A673 (cell line): ENCODE data around the gene PATJ. TPM values are rescaled to one million over a fixed set of nuclear protein-coding genes. Genes with fewer than 3 reads are reported as not detected.
"Not testable (repeated sequence)": the region's sequence is repeated elsewhere in the genome, so short reads cannot be mapped to it uniquely, and the experiment has no call there.

ENCODE experiments used
- BruUV-seq: library from RNA; stranded (reverse); fragments of 400-500 nt; replicated peaks from 2 replicates; lab custom pipeline; 2021; lab: Mats Ljungman, UMichigan
- CTCF ChIA-PET: fragments of 300-600 bp; sonication (Branson Sonifier 250); formaldehyde crosslinking; loops from one replicate; lab custom pipeline; 2022; ENCODE audit warnings: antibody characterized with exemption; lab: Charles Lee
- POLR2A ChIA-PET: fragments of 300-600 bp; sonication (Branson Sonifier 250); formaldehyde crosslinking; loops from one replicate; lab custom pipeline; 2022; ENCODE audit warnings: antibody characterized with exemption; ENCODE audit not compliant: low non-redundant PET; lab: Charles Lee
- DNase-seq: peaks from one replicate; pipeline ENCODE4 v3.0.0-alpha.2; 2015; ENCODE audit warnings: low spot score
- H3K27ac ChIP-seq: fragments of 200-600 bp; sonication (generic); 2 replicates; pipeline ENCODE4 v1.5.1; 2016; ENCODE audit warnings: mixed run types, low read depth, mild to moderate bottlenecking, mixed read lengths, antibody characterized with exemption, low read length; ENCODE audit not compliant: poor library complexity, severe bottlenecking
- H3K27me3 ChIP-seq: fragments of 200-600 bp; sonication (generic); replicated peaks from 2 replicates; pipeline ENCODE4 v1.6.1; 2017; ENCODE audit warnings: mixed run types, low read depth, mild to moderate bottlenecking, mixed read lengths, antibody characterized with exemption, low read length; ENCODE audit not compliant: insufficient read depth, poor library complexity
- H3K36me3 ChIP-seq: fragments of 200-600 bp; sonication (generic); 2 replicates; pipeline ENCODE4 v1.6.1; 2016; ENCODE audit warnings: mixed run types, mild to moderate bottlenecking, mixed read lengths, antibody characterized with exemption, low read length; ENCODE audit not compliant: insufficient read depth, poor library complexity, severe bottlenecking
- H3K4me1 ChIP-seq: fragments of 200-600 bp; sonication (generic); 2 replicates; pipeline ENCODE4 v1.6.1; 2017; ENCODE audit warnings: mixed run types, mild to moderate bottlenecking, mixed read lengths, antibody characterized with exemption, low read length; ENCODE audit not compliant: insufficient read depth, poor library complexity, severe bottlenecking
- H3K4me3 ChIP-seq: fragments of 200-600 bp; sonication (generic); 2 replicates; pipeline ENCODE4 v1.5.1; 2016; ENCODE audit warnings: low read depth, mixed run types, mild to moderate bottlenecking, mixed read lengths, low read length; ENCODE audit not compliant: poor library complexity, severe bottlenecking
- H3K9me3 ChIP-seq: fragments of 200-600 bp; sonication (generic); 2 replicates; pipeline ENCODE4 v1.6.1; 2016; ENCODE audit warnings: mixed run types, low read depth, mild to moderate bottlenecking, mixed read lengths, antibody characterized with exemption, low read length; ENCODE audit not compliant: poor library complexity, severe bottlenecking
- EZH2 ChIP-seq: fragments of 200-600 bp; sonication (generic); IDR thresholded peaks from 2 replicates; pipeline ENCODE4 v1.6.1; 2017; ENCODE audit warnings: borderline replicate concordance, low read depth, mild to moderate bottlenecking, mixed read lengths, antibody characterized with exemption, low read length; ENCODE audit not compliant: poor library complexity, severe bottlenecking
- intact Hi-C: fragments of 100-400 bp; cut with micrococcal nuclease; formaldehyde crosslinking; loops from one replicate; pipeline ENCODE4 v1.10.0; 2022; ENCODE audit not compliant: unreplicated experiment
- total RNA-seq: library from RNA; stranded (reverse); gene quantifications from 2 replicates; pipeline ENCODE4 v1.2.3, GENCODE V29; 2021
- TF ChIP-seq, protein P1 (sequence below): fragments of 300-800, 200-600 bp; sonication (generic); conservative IDR thresholded peaks from 2 replicates; pipeline ENCODE4 v1.5.1; 2017; ENCODE audit warnings: low read depth, mild to moderate bottlenecking, antibody characterized with exemption, low read length, moderate library complexity, mixed read lengths

Gene PATJ
- total RNA-seq, 1 experiment from 2014 or later: 6.6 TPM

- TF ChIP-seq, protein P1, sequence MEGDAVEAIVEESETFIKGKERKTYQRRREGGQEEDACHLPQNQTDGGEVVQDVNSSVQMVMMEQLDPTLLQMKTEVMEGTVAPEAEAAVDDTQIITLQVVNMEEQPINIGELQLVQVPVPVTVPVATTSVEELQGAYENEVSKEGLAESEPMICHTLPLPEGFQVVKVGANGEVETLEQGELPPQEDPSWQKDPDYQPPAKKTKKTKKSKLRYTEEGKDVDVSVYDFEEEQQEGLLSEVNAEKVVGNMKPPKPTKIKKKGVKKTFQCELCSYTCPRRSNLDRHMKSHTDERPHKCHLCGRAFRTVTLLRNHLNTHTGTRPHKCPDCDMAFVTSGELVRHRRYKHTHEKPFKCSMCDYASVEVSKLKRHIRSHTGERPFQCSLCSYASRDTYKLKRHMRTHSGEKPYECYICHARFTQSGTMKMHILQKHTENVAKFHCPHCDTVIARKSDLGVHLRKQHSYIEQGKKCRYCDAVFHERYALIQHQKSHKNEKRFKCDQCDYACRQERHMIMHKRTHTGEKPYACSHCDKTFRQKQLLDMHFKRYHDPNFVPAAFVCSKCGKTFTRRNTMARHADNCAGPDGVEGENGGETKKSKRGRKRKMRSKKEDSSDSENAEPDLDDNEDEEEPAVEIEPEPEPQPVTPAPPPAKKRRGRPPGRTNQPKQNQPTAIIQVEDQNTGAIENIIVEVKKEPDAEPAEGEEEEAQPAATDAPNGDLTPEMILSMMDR: no peak
- TF ChIP-seq EZH2: no peak
- Histone ChIP-seq H3K4me3 (no peak overlapping the region), H3K9me3 (no peaks in the 10 kb centered on the region), H3K36me3 (no peaks in the 10 kb centered on the region), H3K4me1 (no peaks in the 10 kb centered on the region), H3K27ac (no peak overlapping the region), H3K27me3 (no peaks in the 10 kb centered on the region)
- BruUV-seq: no TSS peak
- POLR2A ChIA-PET: no interaction called here
- intact Hi-C loops: no loop called here
- CTCF ChIA-PET: no interaction called here
- no peak for DNase-seq
Observed at GRCh38 chr1:61887931-61888564, 145.8 kb downstream of the PATJ start.

GRCh38 chr1:61888808-61889207 lies 146.5 kb downstream of the PATJ start:
- Histone ChIP-seq H3K4me3 (no peak overlapping the region), H3K27ac (no peak overlapping the region), H3K27me3 (no peaks in the 10 kb centered on the region), H3K36me3 (no peaks in the 10 kb centered on the region), H3K4me1 (no peaks in the 10 kb centered on the region), H3K9me3 (no peaks in the 10 kb centered on the region)
- no peak for DNase-seq
- CTCF ChIA-PET: no interaction called here
- POLR2A ChIA-PET: no interaction called here
- no peak for TF ChIP-seq EZH2
- TF ChIP-seq, protein P1: no peak
- intact Hi-C loops: no loop called here
- no TSS peak for BruUV-seq

- BruUV-seq, CTCF ChIA-PET, H3K4me1 ChIP-seq, H3K27me3 ChIP-seq, H3K36me3 ChIP-seq, H3K4me3 ChIP-seq, intact Hi-C loops, POLR2A ChIA-PET, DNase-seq, H3K27ac ChIP-seq, H3K9me3 ChIP-seq: not testable (repeated sequence)
Observed at GRCh38 chr1:61890435-61890834, 148.2 kb downstream of the PATJ start.

DNA sequence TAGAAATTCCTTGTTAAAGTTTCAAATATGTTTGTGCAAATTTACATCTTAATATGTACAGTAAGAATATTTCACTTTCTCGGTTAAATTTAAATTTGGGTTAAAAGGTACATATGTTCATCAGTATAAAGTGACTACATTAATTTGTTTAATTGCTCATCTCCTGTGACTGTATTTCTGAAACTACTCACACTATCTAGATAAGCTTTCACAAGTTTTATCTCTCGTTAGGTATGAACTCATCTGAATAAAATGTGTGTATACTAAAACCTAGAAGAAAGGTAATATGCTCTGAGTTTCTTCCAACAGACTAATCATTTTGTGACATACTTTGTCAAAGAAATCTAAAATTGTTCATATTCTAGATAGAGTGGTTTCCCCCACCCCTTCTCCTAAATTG lies 150.7 kb downstream of the PATJ start:
- intact Hi-C loops: no loop called here
- Histone ChIP-seq H3K27me3 (no peaks in the 10 kb centered on the region), H3K27ac (no peak overlapping the region), H3K36me3 (no peaks in the 10 kb centered on the region), H3K9me3 (peaks cover 4% of the 10 kb centered on the region), H3K4me3 (no peak overlapping the region), H3K4me1 (no peaks in the 10 kb centered on the region)
- DNase-seq: no peak
- no peak for TF ChIP-seq EZH2
- TF ChIP-seq, protein P1: no peak
- CTCF ChIA-PET: no interaction called here
- BruUV-seq: no TSS peak
- POLR2A ChIA-PET: no interaction called here

GRCh38 chr1:61894296-61894695 lies 152.0 kb downstream of the PATJ start:
- H3K27ac ChIP-seq, H3K4me3 ChIP-seq, H3K27me3 ChIP-seq, CTCF ChIA-PET, H3K9me3 ChIP-seq, H3K4me1 ChIP-seq, BruUV-seq, intact Hi-C loops, DNase-seq, POLR2A ChIA-PET, H3K36me3 ChIP-seq: not testable (repeated sequence)
